ENCODE results near the gene DHX34.
"Not testable (repeated sequence)": the region's sequence is repeated elsewhere in the genome, so short reads cannot be mapped to it uniquely, and the experiment has no call there.

Gene DHX34

DNA sequence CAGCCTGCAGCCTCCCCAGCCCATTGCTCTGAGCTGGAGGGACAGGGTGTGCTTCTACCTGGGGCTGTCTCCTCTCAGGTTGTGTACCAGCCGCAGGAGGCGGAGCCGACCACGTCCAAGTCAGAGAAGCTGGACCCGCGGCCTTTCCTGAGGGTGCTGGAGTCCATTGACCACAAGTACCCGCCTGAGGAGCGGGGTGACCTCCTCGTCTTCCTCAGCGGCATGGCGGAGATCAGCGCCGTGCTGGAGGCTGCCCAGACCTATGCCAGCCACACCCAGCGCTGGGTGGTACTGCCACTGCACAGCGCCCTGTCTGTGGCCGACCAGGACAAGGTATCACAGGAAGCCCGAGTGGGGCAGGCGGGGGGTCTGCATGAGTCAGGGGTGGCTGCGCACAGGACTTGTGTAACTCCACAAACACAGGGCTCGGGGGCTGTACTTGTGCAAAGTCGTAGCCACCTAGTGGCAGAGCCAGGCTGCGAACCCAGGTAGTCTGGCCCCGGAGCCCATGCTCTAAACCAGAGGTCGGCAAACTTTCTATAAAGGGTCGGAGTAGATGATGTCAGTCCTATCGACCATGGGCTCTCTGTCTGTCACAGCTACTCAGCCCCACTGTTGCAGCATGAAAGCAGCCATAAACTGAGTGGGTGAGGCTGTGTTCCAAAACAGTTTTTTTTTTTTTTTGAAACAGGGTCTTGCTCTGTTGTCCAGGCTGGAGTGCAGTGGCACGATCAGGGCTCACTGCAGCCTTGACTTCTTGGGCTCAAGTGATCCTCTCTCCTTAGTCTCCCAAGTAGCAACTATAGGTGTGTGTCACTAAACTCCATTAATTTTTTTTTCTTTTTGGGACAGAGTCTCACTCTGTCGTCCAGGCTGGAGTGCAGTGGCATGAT is 8.9 kb downstream of the DHX34 start:
- in situ Hi-C loops (cut with HindIII; ENCODE audit: low pct_ligation_motif_present, low pct_unique_long_range_greater_than_20kb, low sequenced_read_pairs): no loop called here

DNA sequence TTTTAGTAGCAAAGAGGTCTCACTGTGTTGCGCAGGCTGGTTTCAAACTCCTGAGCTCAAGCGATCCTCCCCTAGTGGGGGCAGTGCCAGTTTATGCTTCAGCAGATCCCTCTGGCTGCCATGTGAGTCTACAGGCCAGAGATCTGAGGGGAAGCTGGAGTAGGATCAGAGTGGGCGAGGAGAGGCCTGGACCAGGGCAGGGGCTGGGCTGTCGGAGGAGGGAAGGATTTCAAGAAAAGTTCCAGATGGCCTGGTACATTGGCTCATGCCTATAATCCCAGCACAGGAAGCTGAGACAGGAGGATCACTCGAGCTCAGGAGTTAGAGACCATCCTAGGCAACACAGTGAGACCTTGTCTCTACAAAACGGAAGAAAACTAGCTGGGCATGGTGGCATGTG is 9.8 kb downstream of the DHX34 start:
- in situ Hi-C loops (cut with HindIII; ENCODE audit: low pct_ligation_motif_present, low pct_unique_long_range_greater_than_20kb, low sequenced_read_pairs): no loop called here
- no peak for DNase-seq

More for the DNA sequence above, 8.9 kb downstream of the DHX34 start:
- DNase-seq: peak; percentile 6

DNA sequence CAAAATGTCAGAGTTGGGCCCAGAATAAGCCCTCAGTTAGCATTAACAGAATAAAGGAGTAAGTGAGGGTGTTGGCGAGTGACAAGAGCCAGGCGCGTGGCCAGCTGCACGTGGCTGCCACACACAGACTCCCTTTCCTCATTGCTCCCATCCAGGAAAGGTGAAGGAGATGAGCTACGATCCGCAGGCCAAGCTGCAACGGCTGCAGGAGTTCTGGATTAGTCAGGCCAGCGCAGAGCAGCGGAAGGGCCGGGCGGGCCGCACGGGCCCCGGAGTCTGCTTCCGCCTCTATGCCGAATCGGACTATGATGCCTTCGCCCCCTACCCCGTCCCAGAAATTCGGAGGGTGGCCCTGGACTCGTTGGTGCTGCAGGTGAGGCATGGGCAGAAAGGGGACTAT is 13.2 kb downstream of the DHX34 start:
- in situ Hi-C loops (cut with HindIII; ENCODE audit: low pct_ligation_motif_present, low pct_unique_long_range_greater_than_20kb, low sequenced_read_pairs): no loop called here

DNA sequence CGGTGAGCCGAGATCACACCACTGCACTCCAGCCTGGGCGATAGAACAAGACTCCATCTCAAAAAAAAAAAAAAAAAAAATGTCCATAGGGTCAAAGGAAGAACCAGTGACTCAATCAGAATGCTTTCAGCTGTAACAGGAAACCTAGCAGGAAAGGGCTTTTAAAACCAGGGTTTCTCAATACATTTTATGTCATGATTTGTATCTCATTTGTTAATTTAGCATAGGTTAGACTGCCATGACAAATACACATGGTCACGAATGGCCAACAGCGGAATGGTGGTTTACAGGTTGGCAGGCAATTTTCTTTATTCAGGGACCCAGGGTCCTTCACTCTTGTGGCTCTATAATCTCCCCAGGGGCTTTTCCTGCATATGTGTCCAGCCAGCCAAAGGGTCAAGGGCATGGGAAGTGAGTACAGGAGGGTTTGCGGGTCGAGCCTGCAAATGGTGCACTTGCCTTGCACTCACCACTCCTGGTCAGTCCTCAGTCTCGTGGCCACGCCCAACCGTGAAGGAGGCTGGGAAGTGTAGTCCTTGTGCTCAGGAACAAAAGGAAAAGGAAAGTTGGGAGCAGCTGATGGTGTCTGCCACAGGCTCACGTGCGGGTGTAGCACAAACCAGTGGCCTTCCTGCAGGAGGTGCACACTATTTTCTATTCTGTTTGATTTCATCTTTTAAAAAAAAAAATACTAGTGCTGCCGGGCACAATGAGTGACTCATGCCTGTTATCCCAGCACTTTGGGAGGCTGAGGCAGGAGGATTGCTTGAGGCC is 14.8 kb downstream of the DHX34 start:
- DNase-seq: no peak
- in situ Hi-C loops (cut with HindIII; ENCODE audit: low pct_ligation_motif_present, low pct_unique_long_range_greater_than_20kb, low sequenced_read_pairs): no loop called here

More for the DNA sequence above, 13.2 kb downstream of the DHX34 start:
- no peak for DNase-seq

DNA sequence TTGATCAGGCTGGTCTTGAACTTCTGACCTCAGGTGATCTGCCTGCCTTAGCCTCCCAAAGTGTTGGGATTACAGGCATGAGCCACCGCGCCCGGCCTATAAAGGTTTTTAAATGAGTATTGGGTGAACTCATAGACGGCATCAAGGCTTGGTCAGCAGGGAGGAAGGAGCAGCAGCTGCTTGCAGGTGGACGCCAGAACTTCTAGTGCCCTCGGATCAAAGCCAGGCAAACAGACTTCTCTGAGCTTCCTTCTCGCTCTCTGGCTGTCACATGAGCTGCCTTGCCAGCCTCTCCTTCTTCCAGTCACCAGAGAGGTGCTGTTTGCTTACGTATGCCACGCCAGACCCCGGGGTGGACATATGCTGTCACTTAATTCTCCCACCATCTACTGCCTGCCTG is 16.3 kb downstream of the DHX34 start:
- DNase-seq; in situ Hi-C loops (cut with HindIII; ENCODE audit: low pct_ligation_motif_present, low pct_unique_long_range_greater_than_20kb, low sequenced_read_pairs): not testable (repeated sequence)

DNA sequence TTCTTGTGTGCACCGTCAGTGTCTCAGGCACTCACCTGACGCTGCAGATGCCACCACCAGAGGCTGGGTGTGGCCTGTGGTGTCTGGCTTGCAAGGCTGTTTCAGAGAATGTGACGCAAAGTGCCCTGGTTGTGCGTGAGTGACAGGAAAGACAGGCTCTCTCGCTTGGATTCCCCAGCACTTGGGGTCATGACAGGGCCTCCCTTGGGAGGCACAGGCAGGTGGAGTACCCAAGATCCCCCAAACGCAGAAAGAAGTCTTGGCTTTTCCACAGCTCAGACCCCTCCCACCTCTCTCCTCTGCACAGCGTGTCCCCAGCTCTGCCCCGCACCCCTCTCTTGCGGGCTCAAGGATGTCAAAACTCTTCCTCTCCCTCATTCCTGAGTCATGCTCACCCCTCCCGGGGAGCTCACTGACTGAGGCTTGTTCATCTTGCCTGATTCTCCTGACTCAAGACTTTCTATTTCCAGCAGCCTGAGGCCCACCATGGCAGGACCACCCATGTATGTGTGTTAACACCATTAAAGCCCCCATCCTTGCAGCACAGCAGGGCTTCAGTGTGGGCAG is 21.0 kb downstream of the DHX34 start:
- in situ Hi-C loops (cut with HindIII; ENCODE audit: low pct_ligation_motif_present, low pct_unique_long_range_greater_than_20kb, low sequenced_read_pairs): no loop called here
- DNase-seq: no peak

DNA sequence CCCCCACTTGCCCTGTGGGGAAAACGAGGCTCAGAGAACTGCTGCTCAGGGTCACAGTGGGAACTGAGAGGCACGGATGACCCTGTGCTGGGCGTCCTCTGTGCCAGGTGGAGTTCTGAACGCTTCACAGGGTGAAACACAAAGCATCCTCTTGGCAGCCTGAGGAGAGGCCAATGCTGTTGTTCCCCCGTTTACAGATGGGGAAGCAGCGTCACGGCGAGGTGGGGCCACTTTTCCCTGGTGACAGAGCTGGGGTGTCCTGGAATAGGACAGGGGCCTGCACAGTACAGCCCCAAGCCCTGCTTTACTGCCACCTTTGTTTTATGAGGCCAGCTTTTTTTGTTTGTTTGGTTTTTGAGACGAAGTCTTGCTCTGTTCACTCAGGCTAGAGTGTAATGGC is 22.1 kb downstream of the DHX34 start:
- DNase-seq: no peak
- in situ Hi-C loops (cut with HindIII; ENCODE audit: low pct_ligation_motif_present, low pct_unique_long_range_greater_than_20kb, low sequenced_read_pairs): no loop called here

DNA sequence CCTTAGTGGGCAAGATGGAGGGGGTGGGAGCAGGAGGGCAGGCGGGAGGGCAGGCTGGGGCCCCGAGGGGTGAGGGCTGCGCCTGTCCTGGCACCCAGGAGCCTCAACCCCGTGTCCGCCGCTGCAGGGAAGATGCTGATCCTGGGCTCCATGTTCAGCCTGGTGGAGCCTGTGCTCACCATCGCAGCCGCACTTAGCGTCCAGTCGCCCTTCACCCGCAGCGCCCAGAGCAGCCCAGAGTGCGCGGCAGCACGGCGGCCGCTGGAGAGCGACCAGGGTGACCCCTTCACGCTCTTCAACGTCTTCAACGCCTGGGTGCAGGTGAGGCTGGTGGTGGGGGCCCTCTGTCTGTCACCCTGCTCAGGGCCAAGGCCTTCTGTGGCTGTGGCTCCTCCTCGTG is 23.5 kb downstream of the DHX34 start:
- in situ Hi-C loops (cut with HindIII; ENCODE audit: low pct_ligation_motif_present, low pct_unique_long_range_greater_than_20kb, low sequenced_read_pairs): no loop called here

DNA sequence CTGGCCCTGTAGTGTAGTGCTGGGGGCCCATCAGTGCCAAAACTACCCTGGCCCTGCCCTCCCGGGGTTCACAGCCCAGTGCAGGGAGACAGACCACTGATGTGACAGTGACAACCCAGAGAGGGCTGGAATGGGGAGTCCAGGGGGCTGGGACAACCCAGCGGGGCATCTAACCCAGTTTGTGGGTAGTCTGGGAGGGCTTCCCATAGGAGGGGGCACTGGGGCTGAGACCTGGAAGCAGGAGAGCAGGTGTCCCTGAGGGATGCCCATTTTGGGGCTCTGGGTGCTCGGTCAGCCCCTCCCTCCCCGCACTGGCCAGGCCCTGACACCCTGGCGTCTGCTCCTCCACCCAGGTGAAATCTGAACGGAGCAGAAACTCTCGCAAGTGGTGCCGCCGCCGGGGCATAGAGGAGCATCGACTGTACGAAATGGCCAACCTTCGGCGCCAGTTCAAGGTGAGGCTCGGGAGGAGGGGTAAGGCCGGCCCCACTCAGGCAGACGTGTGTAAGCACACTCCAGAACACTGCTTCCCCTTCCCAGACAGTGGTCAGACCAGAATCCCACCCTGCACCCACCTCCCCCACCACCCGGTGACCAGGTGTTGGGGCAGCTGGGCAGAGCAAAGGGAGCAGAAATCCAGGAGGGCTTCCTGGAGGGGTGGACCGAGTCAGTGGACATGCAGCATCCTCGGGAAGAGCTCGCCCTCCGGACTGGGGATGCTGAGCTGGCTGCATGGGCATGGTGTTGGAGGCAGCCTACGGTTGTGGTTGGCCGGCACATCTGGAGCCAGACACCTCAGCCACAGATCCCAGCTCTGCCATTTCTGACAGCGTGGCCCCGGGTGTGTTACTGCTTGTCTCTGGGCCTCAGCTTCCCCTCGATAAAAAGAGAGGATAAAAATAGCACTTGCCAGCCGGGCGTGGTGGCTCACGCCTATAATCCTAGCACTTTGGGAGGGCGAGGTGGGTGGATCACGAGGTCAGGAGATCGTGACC is 24.4 kb downstream of the DHX34 start:
- in situ Hi-C loops (cut with HindIII; ENCODE audit: low pct_ligation_motif_present, low pct_unique_long_range_greater_than_20kb, low sequenced_read_pairs): no loop called here

More for the DNA sequence above, 23.5 kb downstream of the DHX34 start:
- no peak for DNase-seq

DNA sequence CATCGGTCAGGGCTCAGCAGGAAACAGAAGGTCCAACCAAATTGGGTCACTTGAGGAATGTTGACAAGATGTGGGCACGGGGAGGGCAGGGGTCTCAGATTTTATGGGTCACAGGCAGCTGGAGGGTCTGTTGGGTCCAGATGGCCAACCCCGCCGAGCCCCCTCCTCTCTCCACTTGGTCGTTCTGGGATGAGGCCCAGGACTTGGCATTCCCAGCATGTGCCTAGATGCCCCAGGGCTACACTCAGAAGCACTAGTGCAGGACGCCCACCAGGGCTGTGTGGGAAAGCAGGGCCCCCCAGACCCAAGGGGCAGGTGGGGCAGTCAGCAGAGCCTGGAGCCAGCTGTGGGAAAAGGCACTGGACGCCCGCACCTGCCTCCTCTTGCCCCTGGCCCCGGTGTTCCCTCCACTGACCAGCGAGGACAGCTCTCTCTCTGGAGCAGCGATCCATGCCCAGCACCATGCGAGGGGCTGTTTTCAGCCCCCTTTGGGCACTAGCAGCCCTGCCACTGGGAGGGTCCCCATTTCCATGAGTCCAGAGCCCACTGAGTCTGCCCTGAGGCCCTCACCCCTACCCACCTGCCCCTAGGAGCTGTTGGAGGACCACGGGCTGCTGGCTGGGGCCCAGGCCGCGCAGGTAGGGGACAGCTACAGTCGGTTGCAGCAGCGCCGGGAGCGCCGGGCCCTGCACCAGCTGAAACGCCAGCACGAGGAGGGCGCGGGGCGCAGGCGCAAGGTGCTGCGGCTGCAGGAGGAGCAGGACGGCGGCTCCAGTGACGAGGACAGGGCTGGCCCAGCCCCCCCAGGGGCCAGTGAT is 26.0 kb downstream of the DHX34 start:
- DNase-seq: no peak
- in situ Hi-C loops (cut with HindIII; ENCODE audit: low pct_ligation_motif_present, low pct_unique_long_range_greater_than_20kb, low sequenced_read_pairs): no loop called here

More for the DNA sequence above, 24.4 kb downstream of the DHX34 start:
- no peak for DNase-seq

DNA sequence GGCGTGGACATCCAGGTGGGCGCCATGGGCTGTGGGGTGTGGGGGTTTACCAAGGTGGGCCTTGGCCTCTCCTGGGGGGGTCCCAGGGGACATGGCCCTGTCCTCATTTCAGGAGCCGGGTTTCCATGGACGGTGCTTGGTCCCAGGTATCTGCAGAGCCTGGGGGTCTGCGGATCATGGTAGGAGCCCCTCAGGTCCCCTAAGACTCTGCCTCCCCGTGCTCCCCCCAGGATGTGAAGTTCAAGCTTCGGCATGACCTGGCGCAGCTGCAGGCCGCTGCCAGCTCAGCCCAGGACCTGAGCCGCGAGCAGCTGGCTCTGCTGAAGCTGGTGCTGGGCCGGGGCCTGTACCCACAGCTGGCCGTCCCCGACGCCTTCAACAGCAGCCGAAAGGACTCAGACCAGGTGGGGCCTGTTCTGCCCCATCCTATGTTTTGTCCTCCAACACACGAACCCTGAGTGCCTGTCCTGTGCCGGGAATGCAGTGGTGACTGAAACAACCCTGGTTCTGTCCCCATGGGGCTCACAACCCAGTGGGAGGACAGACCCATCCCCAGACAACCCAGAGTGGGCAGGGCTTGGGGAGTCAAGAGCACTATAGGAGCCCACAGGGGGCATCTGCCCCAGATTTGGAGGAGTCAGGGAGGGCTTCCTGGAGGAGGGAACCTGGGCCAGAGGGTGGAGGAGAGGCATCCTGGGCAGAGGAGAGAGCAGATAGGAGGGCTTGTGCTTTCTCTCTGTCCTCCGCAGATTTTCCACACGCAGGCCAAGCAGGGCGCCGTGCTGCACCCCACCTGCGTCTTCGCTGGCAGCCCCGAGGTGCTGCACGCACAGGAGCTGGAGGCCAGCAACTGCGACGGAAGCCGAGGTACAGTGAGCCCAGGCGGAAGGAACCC is 26.8 kb downstream of the DHX34 start:
- in situ Hi-C loops (cut with HindIII; ENCODE audit: low pct_ligation_motif_present, low pct_unique_long_range_greater_than_20kb, low sequenced_read_pairs): no loop called here
- DNase-seq: no peak

DNA sequence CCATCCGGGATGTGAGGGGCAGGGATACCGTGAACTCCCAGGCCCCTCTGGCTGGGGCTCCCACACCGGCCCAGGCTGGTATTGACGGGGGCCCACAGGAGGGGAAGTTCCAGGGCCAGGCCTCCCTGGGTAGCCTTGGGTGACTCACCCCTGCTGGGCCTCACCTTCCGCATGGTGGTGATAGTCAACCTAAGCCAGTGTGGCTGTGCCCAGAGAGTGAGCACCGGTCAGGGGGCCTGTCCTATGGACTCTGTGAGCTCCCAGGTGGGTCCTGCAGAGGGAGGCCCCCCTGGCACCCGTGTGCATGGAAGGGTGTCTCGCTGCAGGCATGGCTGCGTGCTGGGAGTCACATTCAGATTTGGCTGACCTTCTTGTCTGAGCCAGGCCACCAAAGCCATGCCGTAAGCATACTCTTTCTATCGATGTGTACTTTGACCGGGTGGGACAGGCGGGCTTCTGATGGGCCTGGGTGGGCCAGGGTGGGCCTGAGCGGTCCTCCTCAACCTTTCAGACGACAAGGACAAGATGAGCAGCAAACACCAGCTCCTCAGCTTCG is 27.6 kb downstream of the DHX34 start:
- in situ Hi-C loops (cut with HindIII; ENCODE audit: low pct_ligation_motif_present, low pct_unique_long_range_greater_than_20kb, low sequenced_read_pairs): no loop called here

DNA sequence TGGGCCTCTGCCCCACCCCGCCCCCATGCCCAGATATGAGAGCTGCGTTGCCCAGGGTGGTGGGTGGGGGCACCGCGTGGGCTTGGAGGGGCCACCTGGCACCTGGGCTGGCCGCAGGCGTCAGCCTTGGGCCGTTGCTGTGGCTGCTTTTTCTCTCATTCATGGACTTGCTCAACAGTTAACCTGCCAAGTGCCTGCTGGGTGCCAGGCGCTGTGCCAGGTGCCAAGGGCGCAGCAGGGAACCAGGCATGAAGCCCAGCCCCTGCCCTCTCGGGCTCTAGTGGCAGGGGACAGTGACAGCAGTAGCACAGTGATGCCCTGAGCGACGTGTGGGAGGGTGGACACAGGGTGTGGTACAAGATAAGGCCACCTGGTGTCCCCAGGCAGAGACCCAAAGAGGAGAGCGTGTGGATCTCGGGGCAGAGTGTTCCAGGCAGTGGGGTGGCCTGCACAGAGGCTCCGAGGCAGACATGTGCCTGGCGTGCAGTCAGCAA is 28.1 kb downstream of the DHX34 start:
- no peak for DNase-seq
- in situ Hi-C loops (cut with HindIII; ENCODE audit: low pct_ligation_motif_present, low pct_unique_long_range_greater_than_20kb, low sequenced_read_pairs): no loop called here

More for the DNA sequence above, 27.6 kb downstream of the DHX34 start:
- DNase-seq: no peak

DNA sequence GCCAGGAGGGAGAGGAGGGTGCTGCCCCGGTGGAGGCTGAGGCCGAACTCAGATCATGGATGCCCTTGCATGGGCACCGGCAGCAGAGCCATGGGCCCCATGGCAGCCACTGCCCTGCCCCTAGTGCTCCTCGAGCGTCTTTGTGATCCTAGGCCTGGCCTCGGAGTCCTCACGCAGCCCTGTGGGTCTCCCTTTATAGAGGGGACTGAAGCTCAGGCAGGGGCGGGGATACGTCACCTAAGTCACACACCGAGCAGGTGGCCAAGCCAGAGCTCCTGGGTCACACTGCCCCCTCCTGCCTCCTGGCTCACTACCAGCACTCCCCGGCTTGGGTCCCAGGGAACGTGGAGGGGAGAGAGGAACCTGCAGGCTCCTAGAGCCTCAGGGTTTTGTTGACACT is 28.7 kb downstream of the DHX34 start:
- in situ Hi-C loops (cut with HindIII; ENCODE audit: low pct_ligation_motif_present, low pct_unique_long_range_greater_than_20kb, low sequenced_read_pairs): no loop called here
- no peak for DNase-seq

DNA sequence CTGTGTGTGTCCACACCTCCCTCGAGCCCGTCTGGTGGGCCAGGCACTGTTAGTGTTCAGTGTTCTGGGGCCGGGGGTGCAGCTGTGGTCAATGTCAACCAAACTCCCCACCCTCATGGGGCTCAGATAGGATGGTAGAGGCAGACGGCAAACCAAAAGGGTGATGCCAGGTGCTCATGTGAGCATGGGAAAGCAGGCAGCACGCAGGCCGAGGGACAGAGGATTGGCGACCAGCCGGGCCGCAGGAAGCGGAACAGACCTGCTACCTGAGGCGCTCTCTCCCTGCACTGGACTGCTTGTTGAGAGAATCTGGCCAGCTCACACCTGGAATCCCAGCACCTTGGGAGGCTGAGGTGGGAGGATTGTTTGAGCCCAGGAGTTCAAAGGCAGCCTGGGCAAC is 29.1 kb downstream of the DHX34 start:
- in situ Hi-C loops (cut with HindIII; ENCODE audit: low pct_ligation_motif_present, low pct_unique_long_range_greater_than_20kb, low sequenced_read_pairs): no loop called here
- no peak for DNase-seq

DNA sequence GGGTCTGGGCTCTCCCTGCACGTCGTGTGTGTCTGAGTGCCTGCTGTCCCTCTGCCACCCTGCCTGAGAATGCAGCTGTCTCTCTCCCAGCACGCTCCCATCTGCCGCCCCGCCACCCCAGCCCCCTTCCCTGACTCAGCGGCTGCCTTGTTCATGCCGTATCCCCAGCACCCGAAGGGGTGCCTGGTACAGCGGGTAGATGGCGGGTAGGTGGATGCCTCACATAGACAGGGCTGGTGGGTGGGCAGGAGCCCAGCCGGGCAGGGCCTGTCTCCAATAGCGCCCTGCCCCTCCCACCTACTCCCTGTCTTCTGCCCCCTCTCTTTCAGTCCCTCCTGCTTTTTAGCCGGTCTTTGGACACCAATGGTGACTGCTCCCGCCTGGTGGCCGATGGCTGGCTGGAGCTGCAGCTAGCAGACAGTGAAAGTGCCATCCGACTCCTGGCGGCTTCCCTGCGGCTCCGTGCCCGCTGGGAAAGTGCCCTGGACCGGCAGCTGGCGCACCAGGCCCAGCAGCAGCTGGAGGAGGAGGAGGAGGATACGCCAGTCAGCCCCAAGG is 30.3 kb downstream of the DHX34 start:
- DNase-seq: no peak

More for the DNA sequence above, 30.3 kb downstream of the DHX34 start:
- in situ Hi-C loops (cut with HindIII; ENCODE audit: low pct_ligation_motif_present, low pct_unique_long_range_greater_than_20kb, low sequenced_read_pairs): no loop called here

All from ACHN (cell line).